Stimulated activated CD8-positive, alpha-beta memory T cell treated with anti-CD3 and anti-CD28 coated beads, Interleukin-7, amount 100 ng/mL, for 24 hours (primary cell): ENCODE results near the gene EARS2.

Experiments used
- DNase-seq: peaks from one replicate; pipeline ENCODE4 v3.0.0-alpha.2; 2020; ENCODE audit warnings: low read depth

Gene EARS2

DNA sequence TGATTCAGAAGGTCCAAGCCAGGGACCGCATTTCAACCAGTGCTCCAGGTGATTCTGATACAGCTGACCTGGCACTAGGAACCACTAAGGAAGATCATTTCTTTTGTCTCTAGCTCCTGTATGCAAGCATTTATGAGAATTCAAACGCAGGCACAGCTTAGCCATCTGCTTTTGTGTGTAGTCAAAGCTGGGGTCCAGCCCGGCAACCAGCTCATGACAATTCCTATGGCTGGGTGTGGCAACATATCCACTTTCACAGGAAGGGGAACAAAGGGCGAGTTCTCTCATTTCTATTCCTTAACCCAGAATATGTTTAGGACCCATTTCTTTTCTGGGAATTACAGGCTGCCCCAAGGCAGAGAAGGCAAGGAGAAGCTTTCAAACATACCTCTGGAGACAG is 76.9 kb downstream of the EARS2 start:
- DNase-seq, result no peak

DNA sequence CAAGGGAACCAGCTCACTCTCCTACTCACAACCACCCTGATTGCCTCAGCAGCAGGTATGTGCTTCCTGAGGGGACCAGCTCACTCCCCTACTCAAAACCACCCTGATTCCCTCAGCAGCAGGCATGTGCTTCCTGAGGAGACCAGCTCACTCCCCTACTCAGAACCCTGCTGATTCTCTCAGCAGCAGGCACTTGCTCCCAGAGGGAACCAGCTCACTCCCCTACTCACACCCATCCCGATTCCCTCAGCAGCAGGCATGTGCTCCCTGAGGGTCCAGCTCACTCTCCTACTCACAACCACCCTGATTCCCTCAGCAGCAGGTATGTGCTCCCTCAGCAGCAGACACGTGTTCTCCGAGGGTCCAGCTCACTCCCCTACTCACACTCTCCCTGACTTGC is 78.0 kb downstream of the EARS2 start:
- DNase-seq, result no peak

DNA sequence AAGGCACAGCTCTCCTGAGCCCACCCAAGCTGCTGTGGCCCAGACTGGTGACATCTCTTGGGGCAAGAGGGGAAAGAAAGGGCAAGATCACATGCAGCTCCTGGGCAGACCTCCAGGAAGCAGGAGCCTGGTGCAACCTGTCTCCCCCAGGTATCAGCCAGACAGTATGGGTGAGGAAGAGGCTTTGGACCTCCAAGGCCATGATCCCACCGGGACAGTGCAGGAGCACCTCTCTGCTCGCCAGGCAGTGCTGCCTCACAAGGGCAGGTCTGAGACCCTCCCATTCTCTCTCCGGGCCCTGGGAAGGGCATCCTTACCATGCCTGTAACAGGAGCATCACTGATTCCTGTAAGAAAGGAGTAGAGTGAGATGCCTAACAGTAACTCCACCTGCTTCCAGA is 78.6 kb downstream of the EARS2 start:
- DNase-seq, result no peak

DNA sequence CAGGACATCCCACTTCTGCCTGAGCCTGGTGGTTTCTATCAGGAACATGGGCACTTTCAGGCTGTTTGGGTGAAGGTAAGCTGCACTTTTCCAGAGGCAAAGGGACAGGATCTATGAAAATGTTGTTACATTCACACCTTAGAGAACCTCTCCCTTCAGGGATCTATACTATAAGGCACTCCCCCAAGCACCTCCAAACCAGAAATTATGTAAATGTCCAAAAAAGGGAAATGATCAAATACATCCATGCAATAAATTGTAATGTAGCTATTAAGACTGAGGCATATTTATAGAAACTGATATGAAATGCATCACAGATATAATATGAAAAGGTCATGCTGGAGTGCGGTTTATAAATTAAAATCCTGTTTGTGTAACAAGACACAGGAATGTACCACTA is 80.9 kb downstream of the EARS2 start:
- DNase-seq, result no peak
